ENCODE measurements around the gene MKNK2. TPM values are rescaled to one million over a fixed set of nuclear protein-coding genes. Genes with fewer than 3 reads are reported as not detected.

MKNK2 gene
- polyA plus RNA-seq, 1 donor (not counting 4 experiments of a cell fraction or from before 2014, with no cell fraction given), result 88.3 TPM

DNA sequence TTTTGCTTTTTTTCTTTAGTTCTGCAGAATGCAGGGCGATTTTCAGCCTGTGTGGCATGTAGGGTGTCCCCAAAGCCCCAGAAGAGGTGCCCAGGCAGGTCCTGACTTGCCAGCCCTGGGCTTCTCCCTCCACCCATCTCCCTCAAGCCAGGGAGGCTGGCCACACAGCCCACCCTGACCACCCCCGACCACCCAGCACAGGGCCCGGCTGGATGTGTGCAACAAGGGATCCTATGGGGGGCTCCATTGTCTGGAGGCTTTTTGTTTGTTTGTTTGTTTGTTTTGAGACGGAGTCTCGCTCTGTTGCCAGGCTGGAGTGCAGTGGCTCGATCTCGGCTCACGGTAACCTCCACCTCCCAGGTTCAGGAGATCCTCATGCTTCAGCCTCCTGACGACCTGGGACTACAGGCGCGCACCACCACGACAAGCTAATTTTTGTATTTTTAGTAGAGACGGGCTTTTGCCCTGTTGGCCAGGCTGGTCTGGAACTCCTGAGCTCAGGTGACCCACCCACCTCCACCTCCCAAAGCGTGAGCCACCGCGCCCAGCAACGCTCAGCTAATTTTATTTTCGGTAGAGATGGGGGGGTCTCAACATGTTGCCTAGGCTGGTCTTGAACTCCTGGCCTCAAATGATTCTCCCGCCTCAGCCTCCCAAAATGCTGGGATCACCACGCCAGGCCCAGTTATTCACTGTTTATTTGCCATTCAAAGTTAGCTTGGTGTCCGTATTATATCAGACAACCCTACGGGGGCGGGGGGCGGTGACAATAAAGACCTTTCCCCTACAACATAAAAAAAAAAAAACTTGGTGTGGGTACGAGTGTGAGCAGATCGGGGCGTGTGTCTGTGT, 7.8 kb upstream of the MKNK2 start:
- H3K79me2 ChIP-seq (ENCODE audit: control insufficient read depth, insufficient read depth, low read length), result no peaks in the 10 kb centered on the region
- dilution Hi-C loops (cut with MboI; ENCODE audit: extremely low pct_ligation_motif_present, low sequenced_read_pairs), result no loop called here
- peak overlapping the region; percentile 77 for H3K9ac ChIP-seq (ENCODE audit: control insufficient read depth, extremely low read depth, insufficient read depth, low read length)
- no peaks in the 10 kb centered on the region for H3K36me3 ChIP-seq (ENCODE audit: control insufficient read depth in 2 of 2, extremely low read depth in 1 of 2, insufficient read depth in 2 of 2, low read length in 2 of 2)
- H3K27me3 ChIP-seq (ENCODE audit: control insufficient read depth, extremely low read depth, insufficient read depth, low read length), result no peaks in the 10 kb centered on the region
- no peak overlapping the region for H2AFZ ChIP-seq (ENCODE audit: control insufficient read depth, low read length)
- FAIRE-seq (no peak), DNase-seq (ENCODE audit: low read depth, low spot score) (no peak)
- no peaks in the 10 kb centered on the region for H3K9me1 ChIP-seq (ENCODE audit: control insufficient read depth, extremely low read depth, insufficient read depth, low read length)
- H3K9me3 ChIP-seq (ENCODE audit: control insufficient read depth, low read depth, low read length), result no peaks in the 10 kb centered on the region
- no peaks in the 10 kb centered on the region for H4K20me1 ChIP-seq (ENCODE audit: control insufficient read depth, extremely low read depth, insufficient read depth, low read length)
- H3K4me1 ChIP-seq (ENCODE audit: control insufficient read depth, extremely low read depth, insufficient read depth, low read length), result peaks cover 54% of the 10 kb centered on the region
- peak overlapping the region; percentile 64 for H3K4me2 ChIP-seq (ENCODE audit: control insufficient read depth, extremely low read depth, insufficient read depth, low read depth, low read length)
- TF ChIP-seq, protein P1, sequence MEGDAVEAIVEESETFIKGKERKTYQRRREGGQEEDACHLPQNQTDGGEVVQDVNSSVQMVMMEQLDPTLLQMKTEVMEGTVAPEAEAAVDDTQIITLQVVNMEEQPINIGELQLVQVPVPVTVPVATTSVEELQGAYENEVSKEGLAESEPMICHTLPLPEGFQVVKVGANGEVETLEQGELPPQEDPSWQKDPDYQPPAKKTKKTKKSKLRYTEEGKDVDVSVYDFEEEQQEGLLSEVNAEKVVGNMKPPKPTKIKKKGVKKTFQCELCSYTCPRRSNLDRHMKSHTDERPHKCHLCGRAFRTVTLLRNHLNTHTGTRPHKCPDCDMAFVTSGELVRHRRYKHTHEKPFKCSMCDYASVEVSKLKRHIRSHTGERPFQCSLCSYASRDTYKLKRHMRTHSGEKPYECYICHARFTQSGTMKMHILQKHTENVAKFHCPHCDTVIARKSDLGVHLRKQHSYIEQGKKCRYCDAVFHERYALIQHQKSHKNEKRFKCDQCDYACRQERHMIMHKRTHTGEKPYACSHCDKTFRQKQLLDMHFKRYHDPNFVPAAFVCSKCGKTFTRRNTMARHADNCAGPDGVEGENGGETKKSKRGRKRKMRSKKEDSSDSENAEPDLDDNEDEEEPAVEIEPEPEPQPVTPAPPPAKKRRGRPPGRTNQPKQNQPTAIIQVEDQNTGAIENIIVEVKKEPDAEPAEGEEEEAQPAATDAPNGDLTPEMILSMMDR (optimal IDR thresholded peaks at IDR 0.05 in 1 of 3, IDR thresholded peaks at IDR 0.05 in 1 of 3, conservative IDR thresholded peaks at IDR 0.05 in 1 of 3; ENCODE audit: extremely low read depth in 1 of 3, insufficient read depth in 2 of 3, low read length in 3 of 3), result no peak
- no peak for TF ChIP-seq EZH2 (IDR thresholded peaks at IDR 0.05; ENCODE audit: low read length)
- H3K27ac ChIP-seq (ENCODE audit: control insufficient read depth, insufficient read depth, low read length), result peak overlapping the region; percentile 95
- H3K4me3 ChIP-seq (ENCODE audit: control insufficient read depth in 2 of 3, extremely low read depth in 1 of 3, insufficient read depth in 2 of 3, low read depth in 1 of 3, low read length in 3 of 3), result no peak overlapping the region

DNA sequence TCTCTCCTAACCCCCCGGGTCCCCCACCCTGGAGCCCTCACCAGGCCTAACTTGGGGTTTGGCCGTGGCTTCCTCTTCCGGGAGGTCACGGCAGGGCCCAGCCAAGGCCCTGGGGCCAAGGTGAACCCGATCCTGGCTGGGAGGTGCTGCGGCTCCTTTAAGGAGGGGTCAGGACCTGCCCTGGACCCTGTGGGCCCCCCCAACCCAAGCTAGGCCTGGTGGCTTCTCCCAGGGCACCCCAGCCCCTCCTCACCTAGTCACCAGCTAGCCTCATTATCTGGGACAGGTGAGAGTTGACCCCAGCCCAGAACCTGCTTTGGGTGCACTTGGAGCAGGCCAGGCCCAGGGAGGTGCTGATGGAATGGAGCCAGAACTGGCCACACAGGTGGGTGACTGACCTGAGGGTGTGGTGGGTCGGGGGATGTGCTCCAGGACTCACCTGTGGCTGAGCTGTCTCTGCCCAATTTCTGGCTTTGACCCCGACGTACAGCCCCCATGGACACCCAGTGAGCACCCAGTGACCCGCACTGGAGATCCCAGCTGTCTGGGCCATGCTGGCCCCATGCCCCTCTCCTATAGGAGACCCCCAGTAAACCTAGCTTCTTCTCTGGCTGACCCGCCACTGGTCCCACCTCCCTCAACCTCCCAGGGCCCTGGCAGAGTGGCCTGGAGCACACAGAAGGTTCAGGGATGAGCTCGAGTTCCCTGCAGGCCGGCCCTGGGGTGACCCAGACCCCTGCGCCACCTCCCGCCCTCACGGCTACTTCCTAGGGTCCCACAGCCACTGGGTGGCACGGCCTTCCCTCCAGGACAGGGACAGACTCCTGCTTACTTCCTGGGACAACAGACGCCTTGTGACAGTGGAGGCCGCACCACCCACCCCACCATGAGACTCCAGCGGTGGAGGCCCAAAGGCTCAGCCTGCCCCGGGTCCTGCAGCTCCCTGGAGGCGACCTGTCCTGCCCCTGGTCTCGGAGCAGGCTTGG, 6.7 kb upstream of the MKNK2 start:
- Histone ChIP-seq H3K4me2 (ENCODE audit: control insufficient read depth, extremely low read depth, insufficient read depth, low read depth, low read length) (no peak overlapping the region), H3K27ac (ENCODE audit: control insufficient read depth, insufficient read depth, low read length) (peak overlapping the region; percentile 8), H2AFZ (ENCODE audit: control insufficient read depth, low read length) (no peak overlapping the region), H3K79me2 (ENCODE audit: control insufficient read depth, insufficient read depth, low read length) (no peaks in the 10 kb centered on the region), H3K9me1 (ENCODE audit: control insufficient read depth, extremely low read depth, insufficient read depth, low read length) (no peaks in the 10 kb centered on the region), H3K4me1 (ENCODE audit: control insufficient read depth, extremely low read depth, insufficient read depth, low read length) (peaks cover 54% of the 10 kb centered on the region), H3K4me3 (ENCODE audit: control insufficient read depth in 2 of 3, extremely low read depth in 1 of 3, insufficient read depth in 2 of 3, low read depth in 1 of 3, low read length in 3 of 3) (no peak overlapping the region), H4K20me1 (ENCODE audit: control insufficient read depth, extremely low read depth, insufficient read depth, low read length) (no peaks in the 10 kb centered on the region), H3K27me3 (ENCODE audit: control insufficient read depth, extremely low read depth, insufficient read depth, low read length) (no peaks in the 10 kb centered on the region), H3K36me3 (ENCODE audit: control insufficient read depth in 2 of 2, extremely low read depth in 1 of 2, insufficient read depth in 2 of 2, low read length in 2 of 2) (no peaks in the 10 kb centered on the region), H3K9ac (ENCODE audit: control insufficient read depth, extremely low read depth, insufficient read depth, low read length) (no peak overlapping the region), H3K9me3 (ENCODE audit: control insufficient read depth, low read depth, low read length) (no peaks in the 10 kb centered on the region)
- no peak for TF ChIP-seq EZH2 (IDR thresholded peaks at IDR 0.05; ENCODE audit: low read length)
- TF ChIP-seq, protein P1 (optimal IDR thresholded peaks at IDR 0.05 in 1 of 3, IDR thresholded peaks at IDR 0.05 in 1 of 3, conservative IDR thresholded peaks at IDR 0.05 in 1 of 3; ENCODE audit: extremely low read depth in 1 of 3, insufficient read depth in 2 of 3, low read length in 3 of 3), result no peak
- dilution Hi-C loops (cut with MboI; ENCODE audit: extremely low pct_ligation_motif_present, low sequenced_read_pairs), result no loop called here
- no peak for FAIRE-seq
- DNase-seq (ENCODE audit: low read depth, low spot score), result no peak
